OCI-LY3 (cell line): ENCODE data around the gene STK38L.

Experiments
- H2AFZ ChIP-seq: fragments of 200-600, 300-600 bp; shearing (Covaris generic); 2 replicates; pipeline ENCODE4 v1.6.0; 2014; ENCODE audit warnings: antibody characterized with exemption, low read depth, low read length
- H3K27ac ChIP-seq: fragments of 200-600, 300-600 bp; sonication (generic); 2 replicates; pipeline ENCODE4 v1.5.1; 2014; ENCODE audit warnings: mild to moderate bottlenecking, low read length, moderate library complexity, mixed read lengths
- H3K27me3 ChIP-seq: fragments of 200-600, 300-600 bp; sonication (generic); 2 replicates; pipeline ENCODE4 v1.6.1; 2014; ENCODE audit warnings: low read depth, low read length, mixed read lengths
- H3K36me3 ChIP-seq: fragments of 200-600, 300-600 bp; sonication (generic); replicated peaks from 2 replicates; pipeline ENCODE3; 2014; ENCODE audit warnings: low read depth, low read length, mixed read lengths
- H3K4me1 ChIP-seq: fragments of 300-600, 200-600 bp; sonication (generic); 2 replicates; pipeline ENCODE4 v1.6.1; 2014; ENCODE audit warnings: low read length, mixed read lengths
- H3K4me2 ChIP-seq: fragments of 200-600, 300-600 bp; sonication (generic); 2 replicates; pipeline ENCODE4 v1.6.1; 2014; ENCODE audit warnings: low read length, mixed read lengths
- H3K4me3 ChIP-seq: fragments of 300-600, 200-600 bp; sonication (generic); 2 replicates; pipeline ENCODE4 v1.5.1; 2014; ENCODE audit warnings: antibody characterized with exemption, mild to moderate bottlenecking, low read length, moderate library complexity
- H3K79me2 ChIP-seq: fragments of 300-600, 200-600 bp; shearing (Covaris generic); 2 replicates; pipeline ENCODE4 v1.6.1; 2014; ENCODE audit warnings: mild to moderate bottlenecking, low read length, mixed read lengths
- H3K9ac ChIP-seq: fragments of 300-600, 200-600 bp; shearing (Covaris generic); 2 replicates; pipeline ENCODE4 v1.6.0; 2014; ENCODE audit warnings: mild to moderate bottlenecking, low read length, moderate library complexity
- H3K9me3 ChIP-seq: fragments of 200-600, 300-600 bp; shearing (Covaris generic); 2 replicates; pipeline ENCODE4 v1.6.1; 2014; ENCODE audit warnings: low read length, mixed read lengths; ENCODE audit not compliant: insufficient read depth
- H4K20me1 ChIP-seq: fragments of 200-600, 300-600 bp; sonication (generic); 2 replicates; pipeline ENCODE4 v1.6.1; 2016; ENCODE audit warnings: low read length, mixed read lengths; ENCODE audit not compliant: insufficient read depth
- EZH2phosphoT487 ChIP-seq: fragments of 200-600 bp; shearing (Covaris generic); IDR thresholded peaks from 2 replicates; pipeline ENCODE4 v1.6.1; 2018; ENCODE audit warnings: antibody characterized with exemption, mixed run types, low read depth
- TF ChIP-seq, protein P1 (sequence below): fragments of 200-600, 300-600 bp; sonication (generic); IDR thresholded peaks from 2 replicates; pipeline ENCODE4 v1.5.1; 2014; ENCODE audit warnings: antibody characterized with exemption, low read length, low read depth

Gene STK38L

DNA sequence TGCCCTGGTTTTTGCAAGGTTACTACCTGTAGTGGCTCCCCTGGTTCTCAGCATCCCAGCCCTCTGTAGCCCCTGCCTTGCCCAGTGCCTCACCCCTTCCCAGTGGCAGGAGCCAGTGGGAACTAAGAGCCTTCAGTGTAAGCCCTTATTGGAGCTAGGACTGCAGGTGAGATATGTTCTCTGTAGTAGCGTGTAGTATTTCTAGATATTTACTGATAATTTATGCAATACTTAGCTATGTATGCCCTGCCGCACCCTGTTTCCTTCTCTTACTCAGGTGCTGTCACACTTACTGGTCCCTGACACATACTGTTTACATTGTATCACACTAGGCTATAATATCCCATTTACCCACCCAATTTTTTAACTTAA lies 92.2 kb downstream of the STK38L start:
- Histone ChIP-seq H3K27ac (no peak overlapping the region), H3K4me2 (no peak overlapping the region), H3K4me1 (peaks cover 46% of the 10 kb centered on the region), H3K9ac (no peak overlapping the region), H2AFZ (no peak overlapping the region), H3K4me3 (no peak overlapping the region), H3K9me3 (no peaks in the 10 kb centered on the region), H3K79me2 (peaks cover 70% of the 10 kb centered on the region), H3K36me3 (no peaks in the 10 kb centered on the region), H4K20me1 (no peaks in the 10 kb centered on the region), H3K27me3 (no peaks in the 10 kb centered on the region)
- no peak for TF ChIP-seq EZH2phosphoT487
- TF ChIP-seq, protein P1, sequence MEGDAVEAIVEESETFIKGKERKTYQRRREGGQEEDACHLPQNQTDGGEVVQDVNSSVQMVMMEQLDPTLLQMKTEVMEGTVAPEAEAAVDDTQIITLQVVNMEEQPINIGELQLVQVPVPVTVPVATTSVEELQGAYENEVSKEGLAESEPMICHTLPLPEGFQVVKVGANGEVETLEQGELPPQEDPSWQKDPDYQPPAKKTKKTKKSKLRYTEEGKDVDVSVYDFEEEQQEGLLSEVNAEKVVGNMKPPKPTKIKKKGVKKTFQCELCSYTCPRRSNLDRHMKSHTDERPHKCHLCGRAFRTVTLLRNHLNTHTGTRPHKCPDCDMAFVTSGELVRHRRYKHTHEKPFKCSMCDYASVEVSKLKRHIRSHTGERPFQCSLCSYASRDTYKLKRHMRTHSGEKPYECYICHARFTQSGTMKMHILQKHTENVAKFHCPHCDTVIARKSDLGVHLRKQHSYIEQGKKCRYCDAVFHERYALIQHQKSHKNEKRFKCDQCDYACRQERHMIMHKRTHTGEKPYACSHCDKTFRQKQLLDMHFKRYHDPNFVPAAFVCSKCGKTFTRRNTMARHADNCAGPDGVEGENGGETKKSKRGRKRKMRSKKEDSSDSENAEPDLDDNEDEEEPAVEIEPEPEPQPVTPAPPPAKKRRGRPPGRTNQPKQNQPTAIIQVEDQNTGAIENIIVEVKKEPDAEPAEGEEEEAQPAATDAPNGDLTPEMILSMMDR = no peak

DNA sequence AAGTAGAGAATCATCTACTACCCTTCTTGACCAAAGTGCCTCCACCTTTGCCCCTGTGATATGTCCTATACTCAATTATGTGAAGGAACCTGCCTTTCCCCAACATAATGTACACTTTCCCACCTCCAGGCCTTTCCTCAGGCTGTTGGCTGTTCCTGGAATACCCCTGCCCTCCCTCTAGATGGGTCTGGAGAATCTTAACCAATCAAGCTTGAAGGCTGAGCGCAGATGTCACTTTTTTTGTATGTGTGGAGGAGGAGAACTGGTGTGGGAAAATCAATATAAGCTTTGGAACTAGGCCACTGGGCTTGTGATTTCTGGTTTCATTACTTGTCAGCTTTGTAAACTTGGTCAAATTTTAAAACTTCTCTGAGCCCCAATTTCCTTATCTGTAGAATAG lies 93.3 kb downstream of the STK38L start:
- Histone ChIP-seq H3K27me3 (no peaks in the 10 kb centered on the region), H3K27ac (no peak overlapping the region), H2AFZ (no peak overlapping the region), H3K9me3 (no peaks in the 10 kb centered on the region), H3K4me3 (no peak overlapping the region), H3K9ac (no peak overlapping the region), H4K20me1 (no peaks in the 10 kb centered on the region; the same call in 1 of the 2 replicates), H3K4me2 (no peak overlapping the region), H3K79me2 (peaks cover 81% of the 10 kb centered on the region), H3K4me1 (peaks cover 35% of the 10 kb centered on the region), H3K36me3 (no peaks in the 10 kb centered on the region)
- no peak for TF ChIP-seq EZH2phosphoT487
- TF ChIP-seq, protein P1 = no peak

DNA sequence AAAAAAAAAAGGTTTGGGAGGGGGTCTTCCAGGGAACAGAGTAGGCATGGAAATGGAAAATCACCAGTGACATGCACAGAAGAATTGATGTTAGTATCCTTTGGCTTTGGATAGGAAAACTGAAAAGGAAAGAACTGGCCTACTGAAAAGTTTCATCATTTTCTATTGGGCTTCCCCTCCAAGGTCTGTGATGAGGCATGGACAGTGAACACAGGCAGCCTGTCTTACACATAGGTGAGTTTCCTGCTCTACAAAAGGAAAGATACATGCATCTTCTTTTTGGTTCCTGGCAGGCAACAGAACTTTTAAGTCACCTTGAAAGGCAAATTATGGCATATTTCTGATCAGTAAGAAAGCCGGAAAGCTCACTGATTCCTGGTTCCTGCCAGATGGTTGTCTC lies 94.4 kb downstream of the STK38L start:
- Histone ChIP-seq H3K79me2 (peaks cover 88% of the 10 kb centered on the region), H3K4me2 (no peak overlapping the region), H3K36me3 (no peaks in the 10 kb centered on the region), H3K9me3 (no peaks in the 10 kb centered on the region), H2AFZ (no peak overlapping the region), H3K9ac (no peak overlapping the region), H3K27ac (no peak overlapping the region), H4K20me1 (no peaks in the 10 kb centered on the region; the same call in 1 of the 2 replicates), H3K27me3 (no peaks in the 10 kb centered on the region), H3K4me1 (peaks cover 36% of the 10 kb centered on the region), H3K4me3 (no peak overlapping the region)
- TF ChIP-seq, protein P1 = no peak
- no peak for TF ChIP-seq EZH2phosphoT487

DNA sequence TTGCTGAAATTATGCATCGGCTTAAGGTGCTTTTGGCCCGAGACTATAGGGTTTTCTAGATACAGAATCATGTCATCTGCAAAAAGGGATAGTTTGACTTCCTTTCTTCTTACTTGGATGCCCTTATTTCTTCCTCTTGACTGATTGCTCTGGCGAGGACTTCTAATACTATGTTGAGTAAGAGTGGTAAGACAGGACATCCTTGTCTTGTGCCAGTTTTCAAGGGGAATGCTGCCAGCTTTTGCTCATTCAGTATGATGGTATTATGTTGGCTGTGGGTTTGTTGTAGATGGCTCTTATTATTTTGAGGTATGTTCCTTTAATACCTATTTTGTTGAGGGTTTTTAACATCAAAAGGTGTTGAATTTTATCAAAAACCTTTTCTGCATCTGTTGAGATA lies 96.9 kb downstream of the STK38L start:
- H3K36me3 ChIP-seq = no peaks in the 10 kb centered on the region
- no peak overlapping the region for H2AFZ ChIP-seq
- no peak overlapping the region for H3K4me2 ChIP-seq
- H3K4me1 ChIP-seq = peaks cover 15% of the 10 kb centered on the region
- H3K9me3 ChIP-seq = no peaks in the 10 kb centered on the region
- peaks cover 86% of the 10 kb centered on the region for H3K79me2 ChIP-seq
- H3K27ac ChIP-seq = no peak overlapping the region
- H3K27me3 ChIP-seq = no peaks in the 10 kb centered on the region
- no peak overlapping the region for H3K4me3 ChIP-seq
- TF ChIP-seq EZH2phosphoT487 = no peak
- TF ChIP-seq, protein P1 = no peak
- no peaks in the 10 kb centered on the region; the same call in 1 of the 2 replicates for H4K20me1 ChIP-seq
- H3K9ac ChIP-seq = no peak overlapping the region
